A204.1 (cell line): ENCODE data around the gene ZKSCAN4.

ENCODE experiments used
- FAIRE-seq: peaks from 2 replicates; lab custom pipeline; 2012; peaks lifted over from hg19 to GRCh38; lab: Jason Lieb, UNC

ZKSCAN4 gene

DNA sequence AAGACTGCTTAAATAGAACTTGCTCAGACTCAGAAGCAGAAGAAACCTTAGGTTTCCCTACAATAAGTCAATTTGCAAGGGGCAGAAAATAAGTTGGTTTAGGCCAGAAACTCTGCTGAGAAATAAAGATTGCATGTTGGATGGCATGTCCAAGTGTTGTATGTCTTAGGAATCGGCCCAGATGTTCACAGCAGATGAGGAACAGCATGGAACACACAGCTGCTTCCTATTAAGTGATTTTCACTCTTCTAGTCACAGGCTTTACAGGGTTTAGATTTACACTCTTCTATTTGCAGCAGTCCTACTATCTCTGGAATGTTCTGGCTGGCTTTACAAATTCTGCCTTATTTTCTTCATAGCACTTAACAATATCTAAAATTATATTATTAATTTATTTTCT is 3.2 kb downstream of the ZKSCAN4 start:
- no peak for FAIRE-seq

DNA sequence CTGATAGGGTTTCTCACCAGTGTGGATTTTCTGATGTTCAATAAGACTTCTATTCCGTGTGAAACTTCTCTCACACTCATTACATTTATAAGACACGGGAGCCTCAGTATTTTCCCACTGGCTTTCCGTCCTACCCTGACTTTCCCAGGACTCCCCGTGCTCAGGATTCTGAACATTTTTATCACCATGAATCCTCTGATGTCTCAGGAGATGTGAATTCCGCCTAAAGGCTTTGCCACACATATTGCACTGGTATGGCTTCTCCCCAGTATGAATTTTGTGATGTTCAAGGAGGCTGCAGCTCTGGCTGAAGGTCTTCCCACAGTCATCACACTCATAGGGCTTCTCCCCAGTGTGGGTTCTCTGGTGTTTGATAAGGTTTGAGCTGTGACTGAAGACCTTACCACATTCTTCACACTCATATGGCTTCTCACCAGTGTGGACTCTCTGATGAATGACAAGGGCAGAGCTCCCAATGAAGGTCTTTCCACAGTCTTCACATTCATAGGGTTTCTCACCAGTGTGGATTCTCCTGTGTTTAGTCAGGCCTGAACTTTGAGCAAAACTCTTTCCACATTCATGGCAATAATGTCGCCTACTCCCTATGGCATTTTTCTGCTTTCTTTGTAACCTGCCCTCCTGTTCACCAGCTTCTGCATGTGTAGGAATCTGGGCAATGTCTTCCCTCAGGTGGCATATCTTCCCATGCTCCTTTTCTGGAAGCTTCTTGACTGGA is 6.7 kb downstream of the ZKSCAN4 start:
- no peak for FAIRE-seq

DNA sequence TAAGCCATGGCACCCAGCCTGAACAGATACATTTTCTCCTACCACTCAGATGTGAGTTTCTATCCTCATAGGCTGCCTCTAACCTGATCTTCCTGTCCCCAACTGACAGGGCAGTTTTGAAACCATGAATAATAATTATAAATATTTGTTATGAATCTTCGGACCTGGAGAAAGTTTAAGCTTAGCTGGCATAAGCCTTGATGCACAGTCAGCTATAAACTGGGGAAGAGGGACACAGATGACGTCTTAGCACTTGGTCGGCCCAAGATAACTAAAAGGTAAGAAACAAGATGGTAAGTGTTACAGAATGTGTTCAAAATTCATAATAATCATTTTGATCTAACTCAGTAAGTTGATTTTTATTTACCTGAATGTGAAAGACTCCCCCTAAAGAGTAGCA is 8.1 kb downstream of the ZKSCAN4 start:
- FAIRE-seq: no peak

DNA sequence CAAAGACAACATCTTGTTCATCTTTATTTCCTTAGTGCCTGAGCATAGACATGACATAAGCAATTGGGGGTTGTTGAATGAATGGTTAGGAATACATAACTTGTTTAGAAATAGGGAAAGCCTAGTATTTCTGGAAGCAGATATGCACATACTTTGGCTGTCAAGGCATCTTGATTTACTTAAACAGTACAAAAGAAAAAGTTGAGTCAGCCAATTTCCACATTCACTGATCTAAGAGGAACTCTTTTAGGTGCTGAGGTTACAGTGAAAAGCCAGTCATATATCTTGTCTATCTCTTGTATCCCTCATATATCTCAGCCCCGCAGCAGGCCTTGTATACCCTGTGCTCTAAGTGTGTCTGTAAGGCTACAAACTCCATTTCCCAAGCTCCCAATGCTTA is 11.6 kb downstream of the ZKSCAN4 start:
- no peak for FAIRE-seq

DNA sequence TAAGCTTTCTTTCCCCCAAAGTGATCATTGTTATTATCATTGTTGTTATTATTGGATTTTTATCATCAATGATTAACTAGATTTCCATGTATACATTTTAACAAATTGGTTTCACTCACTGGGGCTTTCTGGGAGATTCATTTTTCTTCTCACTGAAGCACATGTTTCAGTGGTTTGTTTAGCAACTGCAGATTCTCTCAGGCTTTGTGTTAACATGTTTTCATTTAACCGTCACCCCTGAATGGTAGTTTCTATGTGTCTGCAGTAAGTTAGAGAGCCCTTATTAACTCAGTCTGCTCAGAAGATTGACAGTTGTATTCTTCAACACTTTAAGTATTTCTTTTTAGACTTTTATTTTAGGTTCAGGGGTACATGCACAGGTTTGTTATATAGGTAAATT is 12.4 kb downstream of the ZKSCAN4 start:
- FAIRE-seq: no peak

DNA sequence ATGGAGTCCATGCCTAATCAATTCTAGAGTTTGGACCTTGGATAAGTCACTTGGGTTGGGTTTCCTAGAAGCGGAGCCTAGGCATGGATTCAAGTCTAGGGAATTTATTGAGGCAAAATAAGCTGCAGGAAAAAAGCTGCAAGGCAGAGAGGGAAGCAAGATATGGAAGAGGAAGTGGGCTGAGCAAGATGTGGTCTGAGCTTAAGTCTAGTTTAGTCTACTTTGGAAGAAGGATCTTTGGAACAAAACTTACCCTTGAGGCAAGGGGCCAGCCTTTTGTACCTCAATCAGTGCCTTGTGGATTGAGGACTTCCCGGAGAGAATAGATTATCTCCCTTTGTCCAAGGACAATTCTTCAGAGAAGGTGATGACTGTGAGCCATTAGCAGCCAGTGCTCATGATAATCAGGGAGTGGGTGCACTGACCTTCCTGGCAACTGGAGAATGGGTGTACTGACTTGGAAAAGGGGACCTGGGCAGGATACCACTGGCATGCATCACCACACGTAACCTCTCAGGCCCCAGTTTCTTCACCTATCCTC is 16.1 kb downstream of the ZKSCAN4 start:
- no peak for FAIRE-seq

DNA sequence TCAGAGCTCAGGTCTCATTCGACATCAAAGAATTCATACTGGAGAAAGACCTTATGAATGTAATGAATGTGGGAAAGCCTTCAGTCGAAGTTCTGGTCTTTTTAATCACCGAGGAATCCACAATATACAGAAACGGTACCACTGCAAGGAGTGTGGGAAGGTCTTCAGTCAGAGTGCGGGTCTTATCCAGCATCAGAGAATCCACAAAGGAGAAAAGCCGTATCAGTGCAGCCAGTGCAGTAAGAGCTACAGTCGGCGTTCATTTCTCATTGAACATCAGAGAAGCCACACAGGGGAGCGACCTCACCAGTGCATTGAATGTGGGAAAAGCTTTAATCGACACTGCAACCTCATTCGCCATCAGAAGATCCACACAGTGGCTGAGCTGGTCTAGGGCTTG is 19.3 kb downstream of the ZKSCAN4 start:
- no peak for FAIRE-seq

DNA sequence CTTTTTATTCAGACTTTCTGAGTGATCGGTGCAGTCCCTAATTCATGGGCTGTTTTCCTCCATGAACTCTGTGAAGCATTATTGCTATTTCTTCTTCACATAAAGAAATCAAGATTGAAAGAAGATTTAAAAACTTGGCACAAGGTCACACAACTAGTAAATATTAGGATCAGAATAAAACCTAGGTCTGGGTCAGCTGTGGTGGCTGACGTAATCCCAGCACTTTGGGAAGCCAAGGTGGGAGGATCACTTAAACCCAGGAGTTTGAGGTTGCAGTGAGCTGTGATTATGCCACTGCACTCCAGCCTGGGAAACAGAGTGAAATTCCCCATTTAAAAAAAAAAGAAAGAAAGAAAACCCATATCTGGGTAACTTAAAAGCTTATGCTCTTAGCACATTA is 25.6 kb downstream of the ZKSCAN4 start:
- FAIRE-seq: no peak

DNA sequence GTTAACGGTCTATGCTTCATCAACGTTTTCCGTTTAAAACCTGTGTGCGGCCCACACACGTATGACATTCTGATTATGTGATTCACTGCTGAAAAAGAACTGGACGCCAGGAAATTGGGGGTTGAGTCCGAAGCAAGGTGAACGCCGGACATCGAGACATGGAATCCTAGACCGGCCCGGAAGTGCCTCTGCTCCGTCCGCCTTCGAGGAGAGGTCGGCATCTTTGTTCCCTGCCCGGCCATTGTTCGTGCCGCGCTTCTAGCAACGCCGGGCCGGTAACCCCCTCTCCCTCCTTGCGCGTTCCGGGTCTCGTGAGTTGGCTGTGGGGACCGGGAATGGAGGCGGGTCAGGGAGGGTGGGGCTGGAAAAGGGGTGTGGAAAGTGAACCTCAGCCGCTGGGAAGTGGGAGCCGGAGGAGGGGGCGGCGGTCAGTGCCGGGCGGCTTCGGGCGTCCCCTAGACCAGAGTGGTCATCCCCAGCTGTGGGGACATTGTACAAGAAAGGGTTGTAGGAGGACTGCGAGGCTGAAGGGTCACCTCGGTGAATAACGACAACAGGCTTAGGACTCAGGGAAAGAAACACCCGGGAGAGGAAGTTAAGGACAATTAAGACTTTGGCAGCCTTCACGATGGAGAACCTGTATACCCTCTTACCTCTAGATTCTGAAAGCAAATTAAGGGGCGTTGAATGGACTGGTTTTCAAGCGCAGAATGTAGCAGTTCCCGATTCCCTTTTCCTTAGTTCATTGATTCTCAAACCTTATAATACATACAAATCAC is 26.8 kb downstream of the ZKSCAN4 start, which contains the start of gene ZSCAN9:
ZSCAN9 (plus strand) TSS at position 220 of the 779 bp plus-strand sequence. CDS start 1,810 bp downstream, outside the sequence.
- peak; percentile 85 for FAIRE-seq

DNA sequence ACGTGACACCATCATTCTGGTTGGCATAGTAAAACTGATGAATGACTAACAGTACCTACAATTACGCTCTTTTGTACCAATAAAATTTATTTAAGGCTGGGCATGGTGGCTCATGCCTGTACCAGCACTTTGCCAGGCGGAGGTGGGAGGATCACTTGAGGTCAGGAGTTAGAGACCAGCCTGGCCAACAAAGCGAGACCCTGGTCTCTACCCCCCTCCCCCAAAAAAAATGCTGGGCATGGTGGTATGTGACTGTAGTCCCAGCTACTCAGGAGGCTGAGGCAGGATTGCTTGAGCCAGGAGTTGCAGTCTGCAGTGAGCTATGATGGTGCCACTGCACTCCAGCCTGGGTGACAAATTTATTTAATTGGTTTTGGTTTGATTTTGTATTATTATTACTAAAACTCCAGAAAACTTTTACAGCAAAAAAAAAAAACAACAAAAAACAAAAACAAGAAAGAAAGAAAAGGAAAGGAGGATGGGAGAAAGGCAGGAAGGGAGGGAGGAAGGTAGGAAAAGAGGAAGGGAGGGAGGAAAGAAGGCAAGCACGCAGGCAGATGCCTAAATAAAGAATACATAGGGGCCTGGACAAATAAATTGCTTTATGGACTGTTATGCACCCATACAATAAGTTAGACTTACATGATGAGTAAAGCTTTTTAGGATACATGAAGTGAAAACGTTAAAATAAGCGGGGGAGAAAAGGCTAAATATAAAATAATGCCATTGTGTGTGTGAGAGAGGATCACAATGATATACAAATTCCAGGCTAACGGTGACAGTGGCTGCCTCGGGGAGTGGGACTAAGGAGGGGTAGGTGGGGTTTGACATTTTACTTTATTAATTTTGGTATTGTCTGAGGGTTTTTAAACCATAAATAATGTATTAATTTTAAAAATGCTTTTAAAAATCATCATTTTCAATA is 27.7 kb downstream of the ZKSCAN4 start:
- no peak for FAIRE-seq

DNA sequence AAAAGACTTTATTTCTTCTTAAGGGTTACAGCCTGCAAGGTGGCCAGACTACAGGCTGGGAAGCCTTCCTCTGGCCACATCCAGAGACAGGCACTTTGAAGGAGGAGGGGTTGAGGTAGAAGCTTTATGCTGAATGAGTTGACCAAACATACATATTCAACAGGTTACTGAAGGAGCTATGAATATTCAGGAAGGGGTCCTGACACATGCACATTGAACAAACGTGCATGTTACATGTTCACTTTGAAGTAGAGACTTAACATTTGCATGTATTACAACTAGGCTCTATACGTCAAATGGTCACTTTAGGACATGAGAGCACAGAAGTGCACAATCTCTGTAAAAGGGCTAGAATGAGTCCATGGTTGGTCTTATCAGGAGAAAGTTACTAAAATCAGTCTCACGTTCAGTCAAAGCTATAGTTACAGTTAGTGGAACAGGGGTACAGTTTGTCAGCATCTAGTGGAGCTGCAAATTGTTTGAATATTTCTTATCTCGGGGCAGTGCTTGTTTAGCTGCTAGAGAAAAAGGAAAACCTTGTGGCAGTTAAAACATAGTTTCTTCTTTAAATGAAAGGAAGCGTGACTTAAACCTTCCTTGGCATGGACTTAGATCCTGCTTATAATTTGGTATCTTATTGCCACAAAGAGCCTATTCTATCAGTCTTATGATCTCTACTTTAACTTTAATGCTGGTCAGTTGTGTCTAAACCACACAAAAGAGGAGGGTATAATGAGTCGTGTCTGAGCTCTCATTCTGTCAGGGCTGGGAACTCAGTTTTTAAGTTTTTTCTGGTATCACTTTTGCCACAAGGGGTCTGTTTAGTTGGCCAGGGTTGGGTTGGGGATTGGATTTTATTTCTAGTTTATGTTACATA is 31.6 kb downstream of the ZKSCAN4 start:
- no peak for FAIRE-seq

DNA sequence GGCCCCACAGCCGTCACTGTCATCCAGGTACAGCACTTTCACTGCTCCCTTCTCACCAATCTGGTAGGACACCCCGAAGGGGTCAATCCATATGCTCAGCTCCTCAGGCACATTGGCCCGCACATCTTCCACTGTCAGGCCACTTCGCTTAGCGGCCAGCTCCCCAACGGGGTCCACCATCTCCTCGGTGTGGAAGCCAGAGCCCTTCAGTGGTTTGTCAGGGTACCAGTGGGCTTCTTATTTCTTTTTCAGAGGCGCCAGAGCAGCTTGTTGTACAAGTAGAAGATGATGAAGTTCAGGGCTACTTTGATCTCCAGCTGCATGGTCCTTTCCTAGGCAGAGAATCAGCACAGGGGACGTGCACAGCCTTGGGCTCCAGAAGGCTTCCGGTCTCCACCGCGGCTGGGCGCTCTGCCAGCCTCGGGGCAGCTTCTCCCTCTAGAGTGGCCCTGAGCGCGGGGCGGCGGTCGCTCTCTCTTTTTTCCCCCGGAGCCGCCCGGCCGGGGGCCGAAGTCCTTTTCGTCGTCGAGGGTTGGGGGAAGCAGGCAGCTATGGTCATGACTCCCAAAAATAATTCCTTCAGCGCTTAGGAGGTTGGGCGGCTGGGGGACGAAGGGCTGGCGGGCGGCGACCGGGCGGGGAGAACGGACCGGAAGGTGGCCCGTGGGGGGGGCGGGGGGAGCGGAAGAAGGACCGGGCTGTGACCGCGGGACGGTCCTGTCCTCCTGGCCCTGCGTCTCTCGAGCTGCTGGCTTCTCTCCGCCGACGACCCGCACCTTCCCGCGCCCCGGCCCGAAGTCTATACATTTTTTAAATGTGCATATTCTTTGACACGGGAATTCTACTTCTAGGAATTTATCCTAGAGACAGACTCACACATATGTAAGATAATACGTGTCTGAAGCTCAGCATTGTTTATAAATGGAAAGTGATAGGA is 33.5 kb downstream of the ZKSCAN4 start:
- no peak for FAIRE-seq

DNA sequence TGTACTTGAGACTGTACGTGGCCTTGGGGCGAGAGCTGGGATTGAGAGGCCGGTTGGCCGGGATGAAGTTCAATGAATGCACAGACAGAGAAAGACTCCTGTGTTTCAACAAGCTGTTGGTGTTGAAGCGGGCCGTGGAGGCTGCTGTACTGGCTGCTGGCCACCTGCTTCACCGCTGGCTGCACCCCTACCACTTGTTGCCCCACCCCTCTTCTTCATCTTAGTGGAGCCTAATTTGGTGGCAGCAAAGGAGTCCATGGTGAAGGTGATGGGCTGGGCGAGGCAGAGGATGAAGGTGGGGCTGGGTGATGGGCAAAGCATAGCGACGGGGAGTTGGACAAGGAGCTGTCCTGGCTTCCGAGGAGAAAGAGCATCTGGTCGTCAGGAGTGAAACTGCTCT is 34.2 kb downstream of the ZKSCAN4 start:
- FAIRE-seq: no peak

DNA sequence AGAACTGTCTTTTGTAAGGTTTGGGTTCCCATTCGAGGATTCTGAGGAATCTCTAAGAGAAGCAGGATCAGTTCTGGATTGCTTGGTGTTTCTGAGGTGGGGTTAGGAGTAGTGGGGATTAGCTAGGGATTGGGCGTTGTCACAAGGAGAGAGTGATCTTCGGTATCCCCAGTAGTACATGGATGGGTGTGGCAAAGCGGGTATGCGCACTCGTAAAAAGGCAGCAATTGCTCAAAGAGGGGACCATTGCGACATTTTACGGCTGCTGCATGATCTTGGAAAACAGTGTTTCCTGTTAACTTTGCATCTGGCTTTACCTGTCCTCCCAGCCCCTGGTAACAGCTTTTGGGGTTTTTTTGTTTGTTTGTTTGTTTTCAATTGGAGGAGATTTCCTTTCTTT is 36.6 kb downstream of the ZKSCAN4 start:
- no peak for FAIRE-seq

DNA sequence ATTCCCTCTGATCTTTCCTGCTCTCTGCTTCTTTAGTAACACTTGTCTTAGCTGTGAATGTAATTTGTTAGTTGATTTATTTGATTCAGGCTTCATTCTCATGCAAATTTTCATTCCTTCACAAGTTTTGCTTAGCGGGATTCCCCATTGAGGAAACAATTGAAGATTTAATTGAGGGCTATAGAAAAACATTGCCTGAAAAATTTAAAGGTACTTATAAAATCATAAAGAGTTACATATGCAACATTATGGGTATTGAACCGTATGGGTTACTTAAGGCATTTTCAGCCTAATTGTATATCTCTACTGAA is 38.9 kb downstream of the ZKSCAN4 start:
- no peak for FAIRE-seq

DNA sequence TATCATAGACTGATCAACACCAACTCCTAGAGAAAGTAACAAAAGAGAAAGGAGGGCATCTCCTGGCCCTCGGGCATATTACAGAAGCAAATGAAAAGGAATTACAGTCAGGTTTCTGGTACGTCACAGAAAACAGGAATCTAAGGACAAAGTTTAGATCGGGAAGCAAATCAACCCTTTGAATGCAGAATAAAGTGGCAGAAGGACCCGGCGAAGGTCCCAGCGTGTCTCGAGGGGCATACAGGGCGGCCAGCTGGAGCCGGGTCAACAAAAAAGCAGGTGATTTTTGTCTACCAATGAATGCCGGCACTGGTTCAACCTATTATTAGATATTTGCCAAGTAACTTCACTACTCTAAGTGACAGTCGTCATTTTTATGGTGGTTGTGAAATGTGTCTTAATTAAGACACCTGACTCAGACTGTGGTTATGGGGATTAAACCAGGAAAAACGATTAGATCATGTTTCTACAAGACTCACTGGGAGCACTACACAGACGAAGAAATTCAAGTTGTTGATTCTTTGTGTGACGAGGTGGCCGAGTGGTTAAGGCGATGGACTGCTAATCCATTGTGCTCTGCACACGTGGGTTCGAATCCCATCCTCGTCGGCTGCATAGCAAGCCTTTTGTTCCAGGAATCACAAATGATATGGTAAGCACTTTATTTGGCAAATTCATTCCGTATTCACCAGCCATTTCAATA is 39.4 kb downstream of the ZKSCAN4 start:
- FAIRE-seq: no peak

DNA sequence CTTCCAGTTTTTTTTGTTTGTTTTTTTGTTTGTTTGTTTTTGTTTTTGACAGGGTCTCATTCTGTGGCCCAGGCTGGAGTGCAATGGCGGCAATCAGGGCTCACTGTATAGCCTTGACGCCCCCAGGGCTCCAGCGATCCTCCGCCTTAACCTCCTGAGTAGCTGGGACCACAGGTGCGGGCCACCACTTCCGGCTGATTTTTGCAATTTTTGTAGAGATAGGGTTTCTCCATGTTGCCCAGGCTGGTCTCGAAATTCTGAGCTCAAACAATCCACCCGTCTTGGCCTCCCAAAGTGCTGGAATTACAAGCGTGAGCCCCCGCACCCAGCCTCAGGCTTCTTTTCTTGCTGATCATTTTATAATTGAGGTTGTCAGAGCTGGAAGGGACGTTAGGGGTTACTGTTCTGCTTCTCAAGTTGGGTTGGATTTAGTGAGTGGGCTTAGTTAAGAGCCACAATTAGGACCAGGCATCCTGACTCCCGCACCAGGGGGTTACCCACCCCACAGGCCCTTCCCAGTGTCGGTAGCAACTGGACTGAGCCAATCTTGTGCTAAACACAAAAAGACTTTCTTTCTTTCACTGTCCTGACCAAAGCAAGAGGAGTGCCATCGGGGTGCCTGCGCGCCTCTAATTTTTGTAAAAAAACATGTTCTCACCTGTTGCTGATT is 40.1 kb downstream of the ZKSCAN4 start:
- no peak for FAIRE-seq

DNA sequence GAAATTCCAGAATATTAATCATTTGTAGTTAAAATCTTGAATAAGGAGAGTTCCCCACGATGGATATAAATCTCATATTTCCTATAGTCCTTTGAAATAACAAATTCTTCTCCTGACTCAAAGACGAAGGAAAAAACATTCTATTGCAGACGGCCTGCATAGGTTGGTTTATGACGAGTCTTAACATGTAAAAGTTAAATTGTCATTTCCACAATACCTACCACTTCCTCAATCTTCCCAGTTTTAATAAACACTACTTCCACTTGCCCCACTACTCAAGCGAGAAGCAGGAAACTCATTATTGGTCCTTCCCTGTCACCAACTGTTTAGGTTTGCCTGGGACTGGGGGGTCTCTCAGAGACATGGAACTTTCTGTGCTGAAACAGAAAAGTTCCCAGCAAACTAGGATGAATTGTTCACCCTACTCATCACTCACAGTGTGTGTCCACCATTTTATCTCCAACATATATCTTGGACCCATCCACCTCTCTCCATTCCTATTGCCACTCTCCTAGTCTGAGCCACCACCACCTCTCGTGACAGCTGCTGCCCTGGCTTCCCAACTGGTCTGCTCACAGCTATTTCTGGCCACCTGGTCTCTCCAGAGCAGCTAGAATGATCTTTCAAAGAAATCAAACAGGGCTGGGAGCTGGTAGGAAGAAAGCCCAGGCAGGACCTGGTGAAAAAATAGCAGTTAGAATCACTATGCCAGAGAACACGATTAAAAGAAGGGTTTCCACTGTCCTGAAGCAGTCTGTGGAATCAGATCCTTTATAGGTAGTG is 42.1 kb downstream of the ZKSCAN4 start:
- no peak for FAIRE-seq
